ENCODE results near the gene PLXNA4.

Gene PLXNA4

DNA sequence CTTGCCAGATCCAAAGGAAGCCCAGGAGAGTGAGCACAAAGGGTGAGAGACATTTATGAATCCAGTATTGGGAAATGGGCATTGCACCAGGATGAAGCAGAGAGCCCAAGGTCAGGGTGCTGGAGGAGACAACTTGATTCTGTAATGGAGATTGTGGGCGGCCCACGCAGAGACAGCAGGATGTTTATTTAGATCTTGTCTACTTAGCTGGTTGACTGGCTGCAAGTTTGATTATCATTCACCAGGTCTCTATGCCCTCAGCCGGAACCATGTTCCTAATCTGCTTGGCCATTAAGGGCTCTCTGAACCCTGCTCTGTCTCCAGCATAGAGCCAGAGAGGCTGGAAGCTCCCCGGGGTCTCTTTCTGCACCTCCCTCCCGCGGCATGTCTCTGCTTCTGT lies 188.7 kb downstream of the PLXNA4 start:
- Mint-ChIP-seq H3K27me3 (peaks cover 3% of the 10 kb centered on the region), H3K9me3 (no peaks in the 10 kb centered on the region), H3K4me1 (ENCODE audit: low read depth) (no peaks in the 10 kb centered on the region)

DNA sequence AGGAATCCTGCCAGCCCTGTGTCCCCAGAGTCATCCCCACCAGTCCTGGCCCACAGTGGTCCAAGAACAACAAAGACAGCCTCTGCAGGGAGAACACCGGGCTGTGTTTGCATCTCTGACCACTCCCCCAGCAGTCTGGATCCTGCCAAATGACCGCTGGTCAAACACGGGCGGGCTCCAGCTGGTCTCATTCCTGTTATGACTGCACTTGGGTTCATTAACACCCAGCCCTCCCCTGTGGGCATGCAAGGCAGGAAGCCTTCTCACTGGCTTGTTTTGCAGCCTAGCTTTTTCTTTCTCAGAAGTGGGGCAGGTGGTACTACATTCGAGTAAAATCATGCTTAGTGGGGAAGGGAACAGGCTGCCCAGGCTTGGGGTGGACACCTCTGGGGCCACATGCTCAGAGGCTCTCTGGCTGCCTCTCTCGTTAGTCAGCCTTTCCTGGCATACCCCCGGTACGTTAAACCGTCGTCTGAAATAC lies 190.0 kb downstream of the PLXNA4 start:
- Mint-ChIP-seq H3K4me3 (no peak overlapping the region), H3K36me3 (ENCODE audit: low read depth) (no peaks in the 10 kb centered on the region), H3K9me3 (no peaks in the 10 kb centered on the region), H3K4me1 (ENCODE audit: low read depth) (no peaks in the 10 kb centered on the region), H3K27me3 (peaks cover 8% of the 10 kb centered on the region), H3K27ac (no peak overlapping the region)
- no peak for DNase-seq

More for the DNA sequence above, 188.7 kb downstream of the PLXNA4 start:
- DNase-seq = no peak
- H3K27ac Mint-ChIP-seq = no peak overlapping the region
- no peaks in the 10 kb centered on the region for H3K36me3 Mint-ChIP-seq (ENCODE audit: low read depth)
- H3K4me3 Mint-ChIP-seq = no peak overlapping the region

DNA sequence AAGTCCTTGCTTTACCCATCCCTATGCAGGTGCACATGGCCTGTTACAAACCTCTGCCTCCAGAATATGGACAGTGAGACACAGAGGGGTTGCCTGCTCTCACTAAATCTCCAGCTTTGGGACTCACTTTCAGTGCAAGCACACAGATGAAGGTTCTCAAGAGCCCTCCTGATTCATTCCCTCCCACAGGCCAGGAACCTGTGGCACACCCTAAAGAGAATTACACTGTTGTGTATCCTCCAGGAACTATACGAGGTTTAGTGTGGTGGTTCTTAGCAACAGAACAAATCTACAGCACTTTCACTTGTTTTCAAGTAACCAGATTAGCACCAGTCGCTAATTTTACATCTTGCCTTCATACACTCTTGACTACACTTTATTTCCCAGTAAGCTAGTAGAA lies 192.3 kb downstream of the PLXNA4 start:
- Mint-ChIP-seq H3K36me3 (ENCODE audit: low read depth) (no peaks in the 10 kb centered on the region), H3K4me3 (no peak overlapping the region), H3K4me1 (ENCODE audit: low read depth) (no peaks in the 10 kb centered on the region), H3K27me3 (peaks cover 10% of the 10 kb centered on the region), H3K9me3 (no peaks in the 10 kb centered on the region), H3K27ac (no peak overlapping the region)
- DNase-seq = no peak

GRCh38 chr7:132381742-132382472 lies 194.4 kb downstream of the PLXNA4 start:
- H3K36me3 Mint-ChIP-seq (ENCODE audit: low read depth) = no peaks in the 10 kb centered on the region
- H3K4me3 Mint-ChIP-seq = no peak overlapping the region
- DNase-seq = no peak
- no peak overlapping the region for H3K27ac Mint-ChIP-seq
- H3K9me3 Mint-ChIP-seq = no peaks in the 10 kb centered on the region
- H3K4me1 Mint-ChIP-seq (ENCODE audit: low read depth) = no peaks in the 10 kb centered on the region
- H3K27me3 Mint-ChIP-seq = peaks cover 10% of the 10 kb centered on the region

DNA sequence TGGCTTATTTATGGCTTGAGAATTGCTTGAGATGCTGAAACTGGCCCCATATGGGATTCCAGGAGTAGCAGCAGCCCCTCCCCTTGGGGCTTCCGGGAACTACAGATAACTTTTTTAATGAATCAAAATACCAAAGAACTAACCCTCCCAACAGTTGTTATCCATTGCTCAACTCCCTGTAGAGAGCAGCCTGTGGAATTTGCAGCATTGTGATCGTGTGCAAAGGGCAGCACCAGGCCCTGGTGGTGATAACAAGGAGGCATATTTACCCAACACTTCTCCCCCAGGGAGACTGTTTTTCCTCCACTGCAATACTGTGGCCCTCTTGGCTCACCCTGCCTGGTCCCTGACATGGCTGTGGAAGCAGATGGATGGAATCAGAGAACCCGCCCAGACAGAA lies 196.2 kb downstream of the PLXNA4 start:
- DNase-seq = no peak
- Mint-ChIP-seq H3K36me3 (ENCODE audit: low read depth) (no peaks in the 10 kb centered on the region), H3K27me3 (peaks cover 12% of the 10 kb centered on the region), H3K4me1 (ENCODE audit: low read depth) (no peaks in the 10 kb centered on the region), H3K9me3 (no peaks in the 10 kb centered on the region), H3K27ac (no peak overlapping the region), H3K4me3 (no peak overlapping the region)

GRCh38 chr7:132379292-132379691 lies 197.0 kb downstream of the PLXNA4 start:
- Mint-ChIP-seq H3K36me3 (ENCODE audit: low read depth) (no peaks in the 10 kb centered on the region), H3K4me3 (no peak overlapping the region), H3K9me3 (no peaks in the 10 kb centered on the region), H3K4me1 (ENCODE audit: low read depth) (no peaks in the 10 kb centered on the region), H3K27ac (no peak overlapping the region), H3K27me3 (peaks cover 12% of the 10 kb centered on the region)
- no peak for DNase-seq

DNA sequence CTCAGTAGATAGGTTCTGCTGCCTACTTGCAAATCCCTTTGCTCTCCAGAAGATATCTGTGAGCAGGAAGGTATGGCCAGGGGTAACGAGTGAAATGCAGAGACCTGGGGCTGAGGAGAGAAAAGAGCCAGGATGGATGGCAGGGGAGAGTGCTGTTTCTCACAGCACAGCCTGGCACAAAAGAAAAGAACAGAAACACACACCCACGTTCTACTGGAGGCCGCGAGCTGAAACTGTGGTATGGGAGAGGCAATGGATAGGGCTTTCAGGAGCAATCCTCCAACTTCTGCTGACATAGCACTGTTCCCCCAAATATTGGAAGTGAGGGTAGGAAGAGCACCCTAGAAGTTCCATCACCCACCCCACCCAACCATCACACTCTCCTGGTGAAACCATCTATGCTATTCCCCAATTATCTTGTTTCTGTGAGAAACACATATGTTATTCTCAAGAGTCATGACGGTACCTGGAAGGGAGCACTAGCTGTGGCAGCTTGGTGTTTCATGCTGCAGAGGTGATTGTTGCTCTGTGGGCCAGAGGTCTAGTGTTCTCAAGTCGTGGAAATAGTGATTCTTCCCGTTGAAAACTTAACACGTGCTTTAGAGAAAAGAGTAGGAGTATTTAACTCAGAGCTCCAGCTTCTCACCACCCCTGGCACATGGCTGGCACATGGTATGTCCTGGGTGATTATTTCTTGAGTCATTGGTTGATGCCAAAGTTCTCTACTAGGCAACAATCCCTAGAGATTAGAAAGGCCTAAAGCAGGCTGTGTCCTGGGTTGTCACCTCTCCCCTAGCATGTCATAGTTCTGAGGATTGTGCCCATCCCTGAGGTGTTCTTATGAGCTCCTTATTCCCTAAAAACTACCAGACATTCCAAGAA lies 198.3 kb downstream of the PLXNA4 start:
- Mint-ChIP-seq H3K36me3 (ENCODE audit: low read depth) (no peaks in the 10 kb centered on the region), H3K27me3 (peaks cover 9% of the 10 kb centered on the region), H3K4me3 (no peak overlapping the region), H3K9me3 (no peaks in the 10 kb centered on the region), H3K27ac (no peak overlapping the region), H3K4me1 (ENCODE audit: low read depth) (no peaks in the 10 kb centered on the region)
- no peak for DNase-seq

- peaks cover 4% of the 10 kb centered on the region for H3K27me3 Mint-ChIP-seq
- no peaks in the 10 kb centered on the region for H3K36me3 Mint-ChIP-seq (ENCODE audit: low read depth)
- DNase-seq = no peak
- no peaks in the 10 kb centered on the region for H3K9me3 Mint-ChIP-seq
- no peak overlapping the region for H3K4me3 Mint-ChIP-seq
- no peaks in the 10 kb centered on the region for H3K4me1 Mint-ChIP-seq (ENCODE audit: low read depth)
- no peak overlapping the region for H3K27ac Mint-ChIP-seq
These were observed 199.3 kb downstream of the PLXNA4 start for GRCh38 chr7:132377015-132377414.

DNA sequence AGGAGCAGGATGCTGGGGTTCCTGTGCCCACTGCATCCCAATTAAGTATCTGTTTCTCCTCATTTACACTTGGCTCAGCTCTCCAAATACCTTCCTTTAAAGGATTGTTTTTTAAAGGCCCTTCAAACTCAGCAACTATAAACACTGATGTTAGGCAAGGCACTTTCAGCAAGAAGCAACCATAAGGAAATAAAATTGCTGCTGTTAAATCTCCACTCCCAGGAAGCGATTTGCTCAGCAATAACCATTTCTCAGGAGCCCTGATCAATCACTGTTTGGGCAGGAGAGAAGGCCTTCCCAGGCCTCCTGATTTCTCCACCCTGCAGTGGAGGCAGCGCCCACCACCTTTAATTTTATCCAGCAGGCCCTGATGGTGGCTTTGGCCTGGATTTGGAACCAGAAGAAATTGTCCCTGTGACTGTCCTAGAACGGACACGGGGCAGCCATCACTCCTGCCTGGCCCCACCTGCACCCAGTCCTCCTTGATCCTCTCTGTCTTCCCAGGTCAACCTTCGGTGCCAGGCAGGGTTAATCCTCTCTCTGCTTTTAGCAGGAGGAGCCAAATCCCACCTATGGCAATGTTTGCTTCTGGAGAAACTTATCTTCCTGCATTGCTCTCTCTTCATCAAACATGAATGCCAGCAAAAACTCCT lies 199.8 kb downstream of the PLXNA4 start:
- Mint-ChIP-seq H3K36me3 (ENCODE audit: low read depth) (no peaks in the 10 kb centered on the region), H3K9me3 (no peaks in the 10 kb centered on the region), H3K27me3 (peaks cover 4% of the 10 kb centered on the region), H3K4me1 (ENCODE audit: low read depth) (no peaks in the 10 kb centered on the region), H3K4me3 (no peak overlapping the region), H3K27ac (no peak overlapping the region)
- DNase-seq = no peak

DNA sequence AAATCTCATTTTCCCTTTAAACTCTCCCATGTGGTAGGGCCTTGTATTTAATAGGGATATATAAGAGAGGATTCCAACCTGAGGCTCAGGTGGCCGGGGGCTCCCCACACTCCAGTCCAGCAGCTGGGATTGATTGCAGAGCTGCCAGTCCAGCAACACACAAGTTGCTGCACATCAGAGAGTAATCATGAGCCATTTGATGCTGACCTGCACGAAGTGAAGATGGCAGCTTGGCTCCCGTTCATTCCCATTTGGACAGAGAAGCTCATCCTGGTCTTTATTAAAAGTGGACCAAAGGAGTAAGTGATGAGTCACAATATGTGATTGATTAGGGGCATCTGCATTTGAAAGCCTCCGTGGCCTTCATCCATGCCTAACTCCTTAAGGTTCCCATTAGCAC lies 202.4 kb downstream of the PLXNA4 start:
- Mint-ChIP-seq H3K4me3 (no peak overlapping the region), H3K27me3 (peaks cover 2% of the 10 kb centered on the region), H3K36me3 (ENCODE audit: low read depth) (no peaks in the 10 kb centered on the region), H3K27ac (no peak overlapping the region), H3K4me1 (ENCODE audit: low read depth) (no peaks in the 10 kb centered on the region), H3K9me3 (no peaks in the 10 kb centered on the region)
- no peak for DNase-seq

DNA sequence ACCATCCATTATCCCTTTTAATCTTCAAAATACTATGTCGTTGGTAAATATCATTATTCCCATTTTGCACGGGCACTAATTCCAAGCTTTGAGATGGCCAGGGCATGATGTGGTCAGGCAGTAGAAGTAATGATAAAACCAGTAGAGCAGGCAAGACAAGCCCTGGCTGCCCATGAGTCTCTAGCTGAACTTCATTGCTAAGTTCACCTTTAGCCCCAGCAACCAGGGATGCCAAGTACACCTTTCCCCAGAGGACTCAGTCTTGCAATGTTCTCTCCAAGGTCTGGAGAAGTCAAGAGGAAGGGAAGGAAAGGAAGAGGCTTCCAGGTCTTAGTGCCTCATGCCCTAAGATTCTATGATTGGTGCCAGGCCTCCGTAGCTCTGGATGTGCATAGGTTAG lies 203.2 kb downstream of the PLXNA4 start:
- H3K27ac Mint-ChIP-seq = no peak overlapping the region
- H3K4me3 Mint-ChIP-seq = no peak overlapping the region
- DNase-seq = no peak
- no peaks in the 10 kb centered on the region for H3K4me1 Mint-ChIP-seq (ENCODE audit: low read depth)
- no peaks in the 10 kb centered on the region for H3K36me3 Mint-ChIP-seq (ENCODE audit: low read depth)
- H3K27me3 Mint-ChIP-seq = peaks cover 2% of the 10 kb centered on the region
- no peaks in the 10 kb centered on the region for H3K9me3 Mint-ChIP-seq

GRCh38 chr7:132371948-132372347 lies 204.3 kb downstream of the PLXNA4 start:
- no peak overlapping the region for H3K27ac Mint-ChIP-seq
- no peaks in the 10 kb centered on the region for H3K36me3 Mint-ChIP-seq (ENCODE audit: low read depth)
- no peak for DNase-seq
- no peaks in the 10 kb centered on the region for H3K4me1 Mint-ChIP-seq (ENCODE audit: low read depth)
- no peak overlapping the region for H3K4me3 Mint-ChIP-seq
- peaks cover 5% of the 10 kb centered on the region for H3K27me3 Mint-ChIP-seq
- H3K9me3 Mint-ChIP-seq = no peaks in the 10 kb centered on the region

- Mint-ChIP-seq H3K4me3 (no peak overlapping the region), H3K36me3 (ENCODE audit: low read depth) (no peaks in the 10 kb centered on the region), H3K9me3 (no peaks in the 10 kb centered on the region), H3K4me1 (ENCODE audit: low read depth) (no peaks in the 10 kb centered on the region), H3K27me3 (peaks cover 11% of the 10 kb centered on the region), H3K27ac (no peak overlapping the region)
- DNase-seq = no peak
These were observed 207.9 kb downstream of the PLXNA4 start for GRCh38 chr7:132368246-132368900.

DNA sequence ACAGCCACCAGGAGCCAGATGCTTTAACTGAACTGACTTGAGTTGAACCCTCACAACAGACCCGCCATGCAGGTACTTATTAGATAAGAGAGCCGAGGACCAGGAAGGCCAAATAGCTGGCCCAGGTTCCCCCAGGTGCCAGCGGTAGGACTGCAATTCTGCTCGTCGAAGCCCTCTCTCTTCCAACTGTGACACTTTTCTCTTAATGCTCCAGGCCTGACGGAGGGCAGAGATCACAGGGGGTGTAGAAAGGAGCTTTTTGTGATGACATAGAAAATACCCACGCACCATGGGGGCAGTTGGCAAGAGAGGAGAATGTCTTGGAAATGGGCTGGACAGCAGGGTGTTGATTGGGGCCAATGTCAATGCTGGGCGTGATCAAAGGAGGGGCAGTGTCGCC lies 208.5 kb downstream of the PLXNA4 start:
- Mint-ChIP-seq H3K27ac (no peak overlapping the region), H3K4me1 (ENCODE audit: low read depth) (no peaks in the 10 kb centered on the region), H3K27me3 (peaks cover 11% of the 10 kb centered on the region), H3K4me3 (no peak overlapping the region), H3K36me3 (ENCODE audit: low read depth) (no peaks in the 10 kb centered on the region), H3K9me3 (no peaks in the 10 kb centered on the region)
- no peak for DNase-seq
